GM18511 (cell line): ENCODE results near the gene NBDY.
"Not testable (repeated sequence)": the region's sequence is repeated elsewhere in the genome, so short reads cannot be mapped to it uniquely, and the experiment has no call there.

ENCODE experiments used
- ATAC-seq: cut with Tn5 transposase; IDR thresholded peaks from one replicate; pipeline ENCODE4 v1.9.1; 2021; ENCODE audit warnings: mild to moderate bottlenecking, moderate library complexity; ENCODE audit not compliant: unreplicated experiment

Gene NBDY

DNA sequence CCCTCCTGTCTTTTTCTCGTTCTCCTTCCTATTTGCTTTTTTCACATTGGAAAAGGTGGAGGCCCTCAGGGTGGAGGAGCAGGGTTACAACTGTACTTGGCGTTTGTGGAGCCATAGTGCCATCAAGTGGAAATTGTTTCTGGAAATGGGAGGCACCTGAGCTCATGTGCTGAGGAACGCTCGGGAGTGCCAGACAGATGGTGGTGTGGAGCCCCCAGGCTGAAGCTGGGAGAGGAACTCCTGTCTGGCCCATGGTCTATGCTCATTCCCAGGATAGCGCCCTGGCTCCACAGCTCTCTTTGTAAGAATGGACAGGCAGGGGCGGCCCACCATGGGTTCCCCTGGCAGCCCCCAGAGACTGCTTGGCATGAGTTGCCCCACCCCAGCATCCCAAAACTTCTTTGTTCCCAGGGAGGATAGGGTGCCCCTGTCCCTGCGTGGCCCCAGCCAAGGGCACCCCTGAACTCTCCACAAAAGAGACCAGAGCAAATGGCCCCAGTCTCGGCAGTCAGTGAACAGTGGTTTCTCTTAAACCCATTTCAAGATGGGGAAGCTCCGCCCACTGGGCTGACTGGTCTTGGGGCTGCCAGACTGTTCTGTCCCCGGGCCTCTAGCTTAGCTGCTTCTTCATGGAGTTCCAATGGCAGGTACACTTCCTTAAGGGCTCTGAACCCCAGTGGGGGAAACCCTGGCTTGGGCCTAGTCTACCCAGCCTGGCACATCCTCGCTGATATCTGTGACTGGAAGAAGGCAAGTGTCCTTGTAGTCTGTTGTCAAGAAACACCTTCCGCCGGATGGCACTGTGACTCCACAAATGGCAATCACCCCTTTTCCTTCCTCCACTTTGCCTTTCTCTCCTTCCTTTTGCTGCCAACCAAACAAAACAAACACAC lies 70.1 kb downstream of the NBDY start:
- ATAC-seq = no peak

DNA sequence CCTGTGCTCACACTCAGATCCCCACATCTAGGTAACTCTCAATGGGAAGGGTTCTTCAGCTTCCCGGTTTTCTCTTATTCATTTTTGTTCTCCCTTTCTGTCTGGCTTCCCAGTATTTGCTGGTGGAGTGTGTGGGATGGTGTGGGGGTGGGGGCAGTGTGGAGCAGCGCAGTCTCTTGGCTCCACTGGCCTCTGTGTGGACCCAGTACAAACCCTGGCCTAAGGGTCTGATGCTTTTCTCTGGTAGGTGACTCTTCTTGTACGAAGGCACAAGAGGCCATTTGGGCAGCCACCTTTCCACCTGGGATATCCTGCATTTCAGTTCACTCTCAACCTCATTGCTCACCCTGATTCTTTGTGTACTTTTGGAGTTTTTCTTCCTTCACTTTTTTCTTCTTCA lies 71.3 kb downstream of the NBDY start:
- no peak for ATAC-seq

DNA sequence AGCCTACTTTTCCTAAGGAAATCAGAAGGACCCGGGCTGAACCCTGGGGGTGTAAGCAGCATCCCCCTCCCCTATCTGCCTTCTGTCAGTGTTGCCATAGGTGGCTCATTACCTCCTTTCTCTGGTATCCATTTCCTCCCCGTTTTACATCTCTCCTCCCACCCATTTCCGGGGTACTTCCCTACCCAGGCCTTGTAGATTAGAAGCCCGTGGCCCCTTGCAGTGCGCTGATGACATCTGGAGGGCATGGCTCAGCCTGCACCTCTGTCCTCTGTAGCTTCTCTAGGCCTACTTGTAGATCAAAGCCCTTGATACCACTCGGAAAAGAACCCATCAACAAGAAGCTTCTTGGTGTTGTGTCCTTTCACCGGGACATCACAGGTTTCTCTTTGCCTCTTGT lies 71.8 kb downstream of the NBDY start:
- ATAC-seq = peak; percentile 72

DNA sequence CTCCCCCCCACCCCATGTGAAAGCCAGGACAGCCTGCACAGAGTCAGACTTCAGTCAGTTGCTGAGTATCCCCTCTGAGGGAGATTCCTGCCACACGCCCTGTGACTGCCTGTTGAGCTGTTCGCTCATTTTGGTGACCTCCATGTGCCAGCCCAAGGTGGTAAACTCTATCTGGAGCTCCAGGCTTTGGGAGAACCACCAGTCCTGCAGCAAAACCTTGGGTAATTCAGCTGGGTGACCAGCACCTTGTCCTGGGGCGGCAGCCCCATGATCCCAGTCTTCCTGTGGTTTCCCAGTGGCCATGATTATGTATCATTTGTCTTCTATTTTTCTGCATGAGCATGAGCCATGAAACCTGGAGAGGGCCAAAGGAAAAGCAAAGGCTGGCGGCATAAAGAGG lies 73.4 kb downstream of the NBDY start:
- no peak for ATAC-seq

DNA sequence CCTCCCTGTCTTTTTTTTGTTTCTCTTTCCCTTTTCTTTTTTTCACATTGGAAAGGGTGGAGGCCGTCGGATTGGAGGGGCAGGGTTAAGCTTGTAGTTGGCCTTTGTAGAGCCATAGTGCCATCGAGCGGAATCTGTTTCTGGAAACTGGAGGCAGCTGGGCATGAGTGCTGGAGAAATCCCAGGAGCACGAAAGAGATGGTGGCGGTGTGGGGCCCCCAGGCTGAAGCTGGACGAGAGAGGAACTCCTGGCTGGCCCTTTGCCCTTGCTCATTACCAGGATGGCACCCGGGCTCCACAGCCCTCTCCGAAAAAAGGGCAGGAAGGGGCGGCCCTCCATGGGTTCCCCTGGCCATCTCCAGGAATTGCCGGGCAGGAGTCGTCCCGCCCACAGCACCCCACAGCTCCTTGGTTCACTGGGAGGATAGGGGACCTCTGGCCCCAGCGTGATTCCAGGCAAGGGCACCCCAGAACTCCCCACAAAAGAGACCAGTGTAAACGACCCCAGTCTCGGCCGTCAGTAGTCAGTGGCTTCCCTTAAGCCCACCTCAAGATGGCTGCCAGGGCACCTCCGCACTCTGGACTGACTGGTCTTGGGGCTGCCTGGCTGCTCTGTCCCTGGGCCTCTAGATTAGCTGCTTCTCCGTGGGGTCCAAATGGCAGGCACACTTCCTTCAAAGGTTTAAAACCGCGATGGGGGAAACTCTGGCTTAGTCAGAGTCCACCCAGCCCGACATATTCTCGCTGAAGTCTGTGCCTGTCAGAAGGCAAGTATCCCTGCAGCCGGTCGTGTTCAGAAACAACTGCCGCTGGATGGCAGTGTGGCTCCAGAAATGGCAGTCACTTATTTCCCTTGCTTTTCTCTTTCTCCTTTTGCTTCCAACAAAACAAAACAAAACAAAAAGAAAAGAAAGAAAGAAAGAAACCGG lies 74.1 kb downstream of the NBDY start:
- peak; percentile 62 for ATAC-seq

DNA sequence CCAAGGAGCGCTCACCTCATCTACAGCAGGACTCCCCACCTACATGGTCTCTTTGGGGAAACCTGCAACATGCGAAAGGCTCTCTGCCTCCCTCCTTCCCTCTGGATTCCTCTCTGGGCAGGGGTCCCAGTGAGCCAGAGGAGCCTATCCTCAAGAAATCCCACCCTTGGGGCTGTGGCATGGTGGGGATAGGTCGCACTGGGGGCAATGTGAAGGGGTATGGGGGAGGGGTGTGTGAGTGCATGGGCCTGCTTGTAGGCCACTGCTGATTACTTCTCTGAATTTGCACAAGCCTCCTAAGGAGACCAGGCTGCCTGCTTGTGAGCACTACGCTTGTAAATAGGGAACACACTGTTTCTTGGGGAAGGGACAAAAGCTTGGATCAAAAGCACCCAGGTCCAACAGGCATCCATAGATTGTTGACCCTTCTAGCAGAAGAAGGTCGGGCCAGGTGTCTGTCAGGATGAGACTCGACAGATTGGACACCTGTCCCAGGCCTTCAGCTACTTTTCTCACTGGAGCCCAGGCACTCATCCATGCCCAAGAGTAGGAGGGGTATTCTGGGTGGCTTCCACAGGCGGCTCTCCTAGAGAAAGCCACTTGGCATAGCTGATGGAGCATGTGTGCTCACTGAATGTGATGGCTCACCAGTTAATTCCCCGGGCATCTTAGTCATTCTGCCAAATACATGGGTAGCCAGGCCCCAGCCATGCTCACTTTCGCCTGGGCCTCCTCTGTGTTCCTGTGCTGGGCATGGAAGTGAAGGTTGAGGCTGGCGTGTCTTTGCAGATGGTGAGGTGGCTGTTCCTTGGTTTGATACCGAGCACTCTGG lies 75.0 kb downstream of the NBDY start:
- ATAC-seq = no peak

DNA sequence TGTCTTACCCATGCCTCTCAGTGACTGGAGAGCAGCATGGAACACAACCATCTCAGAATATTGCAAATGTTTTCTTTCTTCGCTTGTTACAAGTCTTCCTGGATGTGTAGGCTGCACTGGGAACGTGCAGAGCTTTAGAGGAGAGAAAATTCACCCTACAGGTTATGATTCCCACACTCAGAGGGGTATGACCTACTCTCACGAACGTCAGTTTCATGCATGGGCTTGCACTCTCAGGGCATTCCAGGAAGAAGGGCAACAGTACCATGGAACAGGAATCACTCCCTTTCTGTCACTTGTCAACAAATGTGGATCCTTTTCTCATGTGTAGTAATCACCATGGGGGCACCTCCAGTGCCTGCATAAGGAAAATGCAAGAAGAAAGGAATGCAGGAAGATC lies 75.8 kb downstream of the NBDY start:
- no peak for ATAC-seq

DNA sequence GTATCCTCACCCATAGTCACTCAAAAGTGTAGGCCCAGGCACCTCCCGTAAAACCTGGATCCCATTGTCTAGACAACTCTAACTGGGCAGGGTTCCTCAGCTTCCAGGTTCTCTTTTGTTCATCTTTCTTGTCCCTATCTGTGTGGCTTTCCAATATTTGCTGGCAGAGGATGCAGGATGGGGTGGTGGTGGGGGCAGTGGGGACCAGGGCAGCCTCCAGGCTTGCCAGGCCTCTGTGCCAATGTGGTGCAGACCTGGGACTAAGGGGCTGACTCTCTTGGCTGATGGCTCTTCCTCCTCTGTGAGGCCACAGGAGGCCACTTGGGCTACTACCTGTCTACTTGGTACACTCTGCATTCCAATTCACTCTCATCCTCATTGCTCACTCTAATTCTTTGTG lies 76.4 kb downstream of the NBDY start:
- ATAC-seq = no peak

DNA sequence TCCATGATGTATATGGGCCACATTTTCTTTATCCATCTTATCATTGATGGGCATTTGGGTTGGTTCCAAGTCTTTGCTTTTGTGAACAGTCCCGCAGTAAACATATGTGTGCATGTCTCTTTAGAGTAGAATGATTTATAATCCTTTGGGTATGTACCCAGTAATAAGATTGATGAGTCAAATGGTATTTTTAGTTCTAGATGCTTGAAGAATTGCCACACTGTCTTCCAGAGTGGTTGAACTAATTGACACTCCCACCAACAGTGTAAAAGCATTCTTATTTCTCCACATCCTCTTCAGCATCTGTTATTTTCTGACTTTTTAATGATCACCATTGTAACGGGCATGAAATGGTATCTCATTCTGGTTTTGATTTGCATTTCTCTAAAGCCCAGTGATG lies 77.1 kb downstream of the NBDY start:
- ATAC-seq = not testable (repeated sequence)

DNA sequence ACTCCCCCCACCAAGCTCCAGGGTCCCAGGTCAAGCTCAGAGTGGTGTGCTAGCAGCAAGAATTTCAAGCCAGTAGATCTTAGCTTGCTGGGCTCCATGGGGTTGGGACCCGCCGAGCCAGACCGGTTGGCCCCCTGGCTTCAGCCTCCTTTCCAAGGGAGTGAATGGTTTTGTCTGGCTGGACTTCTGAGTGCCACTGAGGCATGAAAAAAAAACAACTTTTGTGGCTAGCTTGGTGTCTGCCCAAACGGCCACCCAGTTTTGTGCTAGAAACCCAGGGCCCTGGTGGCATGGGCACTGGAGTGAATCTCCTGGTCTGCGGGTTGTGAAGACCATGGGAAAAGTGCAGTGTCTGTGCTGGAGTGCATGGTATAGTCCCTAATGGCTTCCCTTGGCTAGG lies 82.6 kb downstream of the NBDY start:
- ATAC-seq = no peak

DNA sequence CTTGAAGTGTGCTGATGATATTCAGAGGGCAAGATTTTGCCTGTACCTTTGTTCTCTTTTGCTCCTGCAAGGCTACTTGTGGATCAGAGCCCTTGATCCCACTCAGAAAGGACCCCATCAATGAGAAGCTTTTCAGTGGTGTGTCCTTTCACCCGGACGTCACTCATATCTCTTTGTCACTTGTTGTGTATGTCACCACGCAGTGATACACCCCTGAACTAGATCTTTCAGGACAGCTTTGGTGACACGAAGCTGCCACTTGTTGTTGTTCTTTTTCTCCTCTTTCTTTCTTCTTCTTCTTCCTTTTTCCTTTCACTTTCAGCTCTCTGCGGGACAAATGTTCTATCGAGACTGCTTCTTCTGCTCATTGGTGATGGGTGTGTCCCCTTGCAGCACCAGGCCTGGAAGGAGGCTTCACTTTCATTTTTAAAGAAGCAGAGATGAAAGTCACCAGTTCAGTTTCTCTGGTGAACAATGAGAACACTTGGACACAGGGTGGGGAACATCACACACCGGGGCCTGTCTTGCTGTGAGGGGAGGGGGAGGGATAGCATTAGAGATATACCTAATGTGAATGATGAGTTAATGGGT lies 83.6 kb downstream of the NBDY start:
- ATAC-seq = peak; percentile 93

DNA sequence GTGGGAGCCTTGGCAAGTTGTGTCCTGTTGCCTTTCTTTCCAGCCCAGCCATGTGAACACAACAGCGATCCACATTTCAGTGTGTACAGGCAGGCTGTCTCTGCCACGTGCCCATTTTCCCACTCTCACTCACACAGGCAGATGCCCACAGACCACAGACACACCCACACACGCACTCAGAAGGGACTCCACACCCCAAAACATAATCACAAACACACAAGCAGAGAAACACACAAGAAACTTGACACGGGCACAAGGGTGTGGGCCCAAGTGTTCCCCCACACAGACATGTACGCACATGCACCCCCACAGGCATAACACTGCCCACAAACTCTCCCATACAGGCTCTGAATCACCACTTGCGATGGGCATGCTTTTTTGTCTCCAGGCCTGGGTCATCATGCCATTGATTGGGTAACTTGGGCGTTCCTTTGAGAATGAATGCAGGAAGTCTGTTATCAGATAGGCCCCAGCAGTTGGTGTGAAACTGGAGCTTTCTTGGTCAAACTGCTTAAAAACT lies 84.3 kb downstream of the NBDY start:
- ATAC-seq = peak; percentile 53

DNA sequence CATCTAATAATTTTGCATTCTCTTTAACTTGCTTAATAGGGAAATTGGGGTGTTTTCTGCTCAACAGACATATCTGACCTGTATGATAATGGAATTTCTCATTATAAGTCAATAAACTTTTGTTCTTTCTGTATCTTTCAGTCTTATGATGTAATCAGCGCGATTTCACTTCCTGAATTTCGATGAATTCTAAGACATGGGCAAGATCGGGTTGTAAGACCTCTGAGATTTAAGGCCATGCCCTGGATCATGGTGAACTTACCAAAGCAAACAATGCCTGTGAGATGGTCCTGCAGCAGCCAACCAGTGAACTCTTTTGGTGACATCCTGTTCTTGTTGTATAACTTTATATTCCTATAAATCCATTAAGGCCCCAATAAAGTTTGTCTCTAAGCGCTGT lies 88.1 kb downstream of the NBDY start:
- no peak for ATAC-seq

DNA sequence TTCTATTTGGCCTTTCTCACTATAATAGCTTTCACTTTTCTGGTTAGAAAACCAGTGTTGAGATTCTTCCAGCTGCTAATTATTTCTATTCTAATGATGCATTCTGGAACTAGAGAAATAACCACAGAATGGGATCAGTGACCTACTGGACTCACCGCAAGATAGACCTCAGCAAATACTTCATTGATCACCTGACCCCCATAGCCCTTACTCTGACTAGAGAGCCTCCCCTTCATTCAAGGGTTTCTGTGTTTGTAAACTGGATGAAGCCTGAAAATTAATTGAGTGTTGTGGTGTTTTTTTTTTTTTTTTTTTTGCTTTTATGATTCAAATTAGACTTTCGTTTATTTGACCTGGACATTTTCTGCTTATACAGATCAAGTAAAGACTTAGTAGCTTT lies 97.0 kb downstream of the NBDY start:
- ATAC-seq = no peak

DNA sequence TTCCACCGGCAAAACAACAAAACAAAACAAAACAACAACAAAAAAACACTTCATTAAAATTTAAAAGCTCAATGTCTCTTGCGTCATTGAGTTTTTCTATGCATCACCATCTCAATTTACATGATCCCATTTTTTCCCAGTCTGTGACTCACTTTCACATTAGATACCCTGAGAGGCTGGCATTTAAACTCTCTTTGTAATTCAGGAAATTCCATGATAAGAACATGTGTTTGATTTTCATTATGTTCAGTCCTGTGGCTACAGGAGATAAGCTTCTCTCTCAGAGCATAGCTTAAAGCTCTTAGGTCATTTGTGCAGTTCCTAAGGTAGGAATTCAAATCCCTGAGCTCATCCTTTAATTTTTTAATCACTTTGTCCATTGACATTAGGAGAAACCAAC lies 104.6 kb downstream of the NBDY start:
- ATAC-seq = no peak

DNA sequence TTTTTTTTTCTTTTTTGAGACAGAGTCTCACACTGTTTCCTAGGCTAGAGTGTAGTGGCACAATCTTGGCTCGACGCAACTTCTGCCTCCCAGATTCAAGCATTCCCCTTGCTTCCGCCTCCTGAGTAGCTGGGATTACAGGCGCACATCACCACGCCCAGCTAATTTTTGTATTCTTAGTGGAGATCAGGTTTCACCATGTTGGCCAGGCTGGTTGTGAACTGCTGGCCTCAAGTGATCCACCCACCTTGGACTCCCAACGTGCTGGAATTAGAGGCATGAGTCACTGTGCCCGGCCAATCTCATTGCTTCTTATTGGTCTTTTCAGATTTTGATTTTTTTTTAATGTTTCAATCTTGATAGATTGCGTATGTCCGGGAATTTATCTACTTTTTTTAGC lies 124.4 kb downstream of the NBDY start:
- ATAC-seq = no peak

DNA sequence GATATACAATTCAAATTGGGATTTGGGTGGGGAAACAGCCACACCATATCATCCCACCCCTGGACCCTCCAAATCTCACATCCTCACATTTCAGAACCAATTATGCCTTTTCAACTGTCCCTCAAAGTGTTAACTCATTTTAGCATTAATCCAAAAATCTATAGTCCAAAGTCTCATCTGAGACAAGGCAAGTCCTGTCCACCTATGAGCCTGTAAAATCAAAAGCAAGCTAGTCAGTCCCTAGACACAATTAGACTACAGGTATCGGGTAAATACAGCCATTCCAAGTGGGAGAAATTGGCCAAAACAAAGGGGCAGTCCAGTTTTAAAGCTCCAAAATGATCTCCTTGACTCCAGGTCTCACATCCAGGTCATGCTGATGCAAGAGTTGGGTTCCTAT lies 128.0 kb downstream of the NBDY start:
- no peak for ATAC-seq

DNA sequence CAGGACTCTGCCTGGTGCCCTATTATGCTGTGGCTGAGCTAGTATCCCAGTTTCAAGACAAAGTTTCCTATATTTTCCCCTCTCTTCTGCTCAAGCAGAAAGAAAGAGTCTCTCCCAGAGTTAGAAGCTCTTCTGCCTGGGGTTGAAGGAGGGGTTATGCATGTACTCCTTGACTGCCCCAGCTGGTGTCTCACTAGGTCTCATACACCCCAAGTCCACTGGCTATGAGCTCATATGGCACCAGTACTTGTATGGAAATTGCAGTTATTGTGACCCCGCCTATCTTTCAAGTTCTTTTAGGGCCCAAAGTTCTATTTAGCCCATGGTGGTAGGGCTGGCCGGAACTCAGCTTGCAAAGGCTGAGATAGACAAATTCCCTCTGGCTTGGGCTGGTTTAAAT lies 131.8 kb downstream of the NBDY start:
- no peak for ATAC-seq
